Sigmoid colon (tissue), 3 donors: ENCODE data around the gene SNURF.

Experiments used
- CTCF ChIP-seq, 4 experiments: fragments of 450-650 bp in 3 of 4; fragments of 200-600 bp in 1 of 4; IDR thresholded peaks; one replicate each; pipeline ENCODE4 v1.5.1; 2016 to 2019; ENCODE audit warnings: antibody characterized with exemption in 4 of 4, mild to moderate bottlenecking in 3 of 4, moderate library complexity in 2 of 4
- POLR2A ChIP-seq, 2 donors: fragments of 450-650 bp; IDR thresholded peaks; one replicate each; pipeline ENCODE4 v1.6.1; 2016; ENCODE audit warnings: antibody characterized with exemption in 2 of 2, mild to moderate bottlenecking in 2 of 2, moderate library complexity in 2 of 2

- TF ChIP-seq POLR2A (IDR thresholded peaks at IDR 0.05) (no peak), CTCF (IDR thresholded peaks at IDR 0.05) (no peak)
These were observed 7.2 kb downstream of the SNURF start for GRCh38 chr15:24961967-24962366.
